Gastrocnemius medialis (tissue), 4 donors: Measurements from ENCODE around the gene CPSF4L. TPM values are rescaled to one million over a fixed set of nuclear protein-coding genes. Genes with fewer than 3 reads are reported as not detected.

ENCODE experiments used
- ATAC-seq, 2 donors: fragments of 150-250 bp; one replicate each; pipeline ENCODE4 v1.9.1; 2016
- DNase-seq, 2 donors: peaks; one replicate each; pipeline ENCODE4 v3.0.0-alpha.2; 2019
- H3K27ac ChIP-seq, 4 donors: fragments of 200-600 bp; sonication (generic); 1 replicate in 1 of 4; 2 replicates in 3 of 4; pipeline ENCODE4 v1.5.1; 2016 to 2018; ENCODE audit warnings: mild to moderate bottlenecking in 2 of 4, moderate library complexity in 1 of 4
- H3K27me3 ChIP-seq, 3 donors: fragments of 200-600 bp; sonication (generic) in 2 of 3; 1 replicate in 1 of 3; 2 replicates in 2 of 3; pipeline versions ENCODE4 v1.5.1 to v1.6.0; 2016 to 2019; ENCODE audit warnings: mild to moderate bottlenecking in 1 of 3, moderate library complexity in 1 of 3
- H3K36me3 ChIP-seq, 2 donors: fragments of 200-600 bp; sonication (generic) in 1 of 2; one replicate each; pipeline ENCODE4 v1.5.1; 2017 to 2018
- H3K4me1 ChIP-seq, 2 donors: fragments of 200-600 bp; sonication (generic) in 1 of 2; one replicate each; pipeline ENCODE4 v1.5.1; 2016 to 2017; ENCODE audit warnings: mild to moderate bottlenecking in 2 of 2
- H3K4me3 ChIP-seq, 4 donors: fragments of 200-600 bp; sonication (generic) in 3 of 4; 1 replicate in 1 of 4; 2 replicates in 3 of 4; pipeline ENCODE4 v1.5.1; 2016 to 2019; ENCODE audit warnings: mild to moderate bottlenecking in 2 of 4
- H3K9me3 ChIP-seq, 3 donors: fragments of 200-600 bp; sonication (generic) in 2 of 3; 1 replicate in 1 of 3; 2 replicates in 2 of 3; pipeline ENCODE4 v1.5.1; 2016 to 2019
- CTCF ChIP-seq, 5 experiments: fragments of 450-650 bp in 3 of 5; fragments of 200-600 bp in 2 of 5; sonication (generic) in 2 of 5; IDR thresholded peaks in 4 of 5; conservative IDR thresholded peaks in 1 of 5; 1 replicate in 4 of 5; 2 replicates in 1 of 5; pipeline ENCODE4 v1.5.1; 2016 to 2019; ENCODE audit warnings: antibody characterized with exemption in 5 of 5, mild to moderate bottlenecking in 3 of 5, moderate library complexity in 3 of 5
- POLR2A ChIP-seq, 2 donors: fragments of 450-650 bp; IDR thresholded peaks; one replicate each; pipeline ENCODE4 v1.6.1; 2017; ENCODE audit warnings: antibody characterized with exemption in 2 of 2, mild to moderate bottlenecking in 2 of 2, moderate library complexity in 2 of 2
- in situ Hi-C, 4 donors: fragments of 200-750 bp; cut with MboI; loops; one replicate each; pipeline versions ENCODE4 v1.15.0 to v1.8.0; 2017; ENCODE audit warnings: low sequenced_read_pairs in 4 of 4
- intact Hi-C: fragments of 100-400 bp; cut with DNase I; formaldehyde crosslinking; loops from one replicate; pipeline ENCODE4 v1.15.1; 2023; ENCODE audit warnings: low total_unique reads
- total RNA-seq, 4 donors: library from RNA; depleted of rRNA; stranded (reverse); fragments of >200 nt; gene quantifications; one replicate each; pipeline versions ENCODE4 v1.1.0 to v1.2.3, GENCODE V29; 2016

Gene CPSF4L
- total RNA-seq, 4 donors from 2014 or later: not detected

DNA sequence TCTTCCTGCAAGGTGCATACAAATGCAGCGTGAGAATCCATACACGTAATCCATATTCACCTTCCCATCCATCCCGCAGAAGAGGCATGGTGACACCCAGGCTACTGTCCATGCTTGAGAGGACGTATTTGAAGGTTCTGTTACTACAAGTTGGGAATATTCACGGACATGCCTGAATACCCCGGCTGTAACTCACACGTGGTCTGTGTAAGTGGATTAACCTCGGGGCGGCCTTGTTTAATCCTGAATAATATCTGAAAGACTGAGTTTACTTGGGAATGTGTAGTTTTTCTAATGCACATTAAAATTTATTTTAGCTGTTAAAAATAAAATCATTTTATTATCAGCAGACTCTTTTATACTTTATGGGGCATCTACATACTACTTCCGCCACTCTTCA lies 13.1 kb downstream of the CPSF4L start:
- ATAC-seq (no peak), DNase-seq (no peak)
- H3K4me3 ChIP-seq: no peak overlapping the region
- in situ Hi-C loops: no loop called here
- peaks cover 0 to 25% of the 10 kb centered on the region in 2 donors for H3K36me3 ChIP-seq
- no peaks in the 10 kb centered on the region for H3K4me1 ChIP-seq
- no peaks in the 10 kb centered on the region for H3K27me3 ChIP-seq
- intact Hi-C loops: no loop called here
- no peak for TF ChIP-seq POLR2A (IDR thresholded peaks at IDR 0.05)
- no peak for TF ChIP-seq CTCF (IDR thresholded peaks at IDR 0.05 in 4 of 5, conservative IDR thresholded peaks at IDR 0.05 in 1 of 5)
- no peaks in the 10 kb centered on the region for H3K9me3 ChIP-seq
- no peak overlapping the region for H3K27ac ChIP-seq

DNA sequence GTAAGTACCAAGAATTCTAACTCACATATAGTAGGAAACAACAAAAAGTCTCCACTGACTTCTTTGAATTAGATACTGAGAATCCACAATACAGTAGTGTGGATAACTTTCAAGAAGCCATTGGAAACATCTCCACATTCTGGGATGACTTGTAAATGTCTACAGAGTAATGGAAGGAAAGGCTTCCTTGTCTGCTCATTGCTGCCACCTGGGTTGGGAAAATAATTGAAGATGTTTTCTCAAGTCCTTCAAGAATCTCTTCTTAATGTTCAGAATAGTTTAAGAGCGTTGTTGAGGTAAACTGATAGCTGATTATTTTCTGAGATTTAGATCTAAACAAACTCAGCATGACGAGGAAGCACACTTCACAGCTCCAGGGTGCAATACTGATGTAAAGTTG lies 14.0 kb downstream of the CPSF4L start:
- Histone ChIP-seq H3K27ac (no peak overlapping the region), H3K4me3 (no peak overlapping the region), H3K4me1 (no peaks in the 10 kb centered on the region), H3K36me3 (peaks cover 0 to 30% of the 10 kb centered on the region in 2 donors), H3K27me3 (no peaks in the 10 kb centered on the region), H3K9me3 (no peaks in the 10 kb centered on the region)
- DNase-seq: no peak
- in situ Hi-C loops (no loop called here), intact Hi-C loops (no loop called here)
- TF ChIP-seq POLR2A (IDR thresholded peaks at IDR 0.05): no peak
- no peak for TF ChIP-seq CTCF (IDR thresholded peaks at IDR 0.05 in 4 of 5, conservative IDR thresholded peaks at IDR 0.05 in 1 of 5)
- no peak for ATAC-seq

- peaks cover 15 to 21% of the 10 kb centered on the region in 2 donors for H3K4me1 ChIP-seq
- no peak for DNase-seq
- TF ChIP-seq POLR2A (IDR thresholded peaks at IDR 0.05) (no peak), CTCF (IDR thresholded peaks at IDR 0.05 in 4 of 5, conservative IDR thresholded peaks at IDR 0.05 in 1 of 5) (no peak)
- no peak overlapping the region for H3K27ac ChIP-seq
- ATAC-seq: peak in 1 of 2 donors; percentile 41
- peaks cover 0 to 41% of the 10 kb centered on the region in 2 donors for H3K36me3 ChIP-seq
- no peak overlapping the region for H3K4me3 ChIP-seq
- in situ Hi-C loops (no loop called here), intact Hi-C loops (no loop called here)
- H3K9me3 ChIP-seq: no peaks in the 10 kb centered on the region
- H3K27me3 ChIP-seq: no peaks in the 10 kb centered on the region
These were observed 21.1 kb downstream of the CPSF4L start for GRCh38 chr17:73240561-73240960.

DNA sequence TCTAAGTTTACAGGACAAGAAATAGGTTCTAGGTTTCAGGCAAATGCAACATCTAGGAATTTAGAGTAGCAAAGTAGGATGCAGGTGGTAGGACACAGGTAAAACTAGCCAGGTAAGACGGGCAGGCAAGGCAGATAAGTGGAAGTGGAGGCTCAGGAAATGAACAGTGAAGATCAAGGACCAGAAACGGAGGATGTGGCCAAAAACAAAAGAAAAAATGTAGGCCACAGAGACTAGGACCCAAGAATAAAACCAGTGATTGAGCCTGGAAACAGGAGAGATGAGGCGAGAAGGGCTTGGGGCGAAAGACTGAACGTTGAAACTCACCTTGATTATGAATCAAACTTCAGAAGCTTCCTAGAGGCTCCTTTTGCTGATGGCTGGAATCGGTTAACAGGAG lies 24.0 kb downstream of the CPSF4L start:
- in situ Hi-C loops: no loop called here
- H3K27ac ChIP-seq: no peak overlapping the region
- no peak for ATAC-seq
- TF ChIP-seq CTCF (IDR thresholded peaks at IDR 0.05 in 4 of 5, conservative IDR thresholded peaks at IDR 0.05 in 1 of 5): no peak
- TF ChIP-seq POLR2A (IDR thresholded peaks at IDR 0.05): no peak
- H3K27me3 ChIP-seq: no peaks in the 10 kb centered on the region
- no peaks in the 10 kb centered on the region for H3K9me3 ChIP-seq
- peaks cover 0 to 27% of the 10 kb centered on the region in 2 donors for H3K36me3 ChIP-seq
- no peak overlapping the region for H3K4me3 ChIP-seq
- intact Hi-C loops: no loop called here
- DNase-seq: no peak
- peaks cover 24 to 29% of the 10 kb centered on the region in 2 donors for H3K4me1 ChIP-seq

DNA sequence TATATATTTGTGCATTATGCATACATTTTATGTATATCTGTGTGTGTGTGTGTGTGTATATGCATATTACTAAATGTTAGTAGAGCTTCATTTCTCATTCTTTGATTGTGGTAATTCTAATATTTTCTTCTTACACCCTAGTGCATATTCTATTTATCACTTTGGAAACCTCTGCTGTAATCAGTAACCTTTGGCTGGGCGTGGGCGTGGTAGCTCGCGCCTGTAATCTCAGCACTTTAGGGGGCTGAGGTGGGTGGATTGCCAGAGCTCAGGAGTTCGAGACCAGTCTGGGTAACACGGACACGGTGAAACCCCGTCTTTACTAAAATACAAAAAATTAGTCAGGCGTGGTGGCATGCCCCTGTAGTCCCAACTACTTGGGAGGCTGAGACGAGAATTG lies 26.9 kb downstream of the CPSF4L start:
- Histone ChIP-seq H3K36me3 (peaks cover 0 to 22% of the 10 kb centered on the region in 2 donors), H3K27me3 (no peaks in the 10 kb centered on the region), H3K27ac (no peak overlapping the region), H3K4me1 (peaks cover 35 to 38% of the 10 kb centered on the region in 2 donors), H3K4me3 (no peak overlapping the region), H3K9me3 (no peaks in the 10 kb centered on the region)
- ATAC-seq (no peak), DNase-seq (no peak)
- intact Hi-C loops (no loop called here), in situ Hi-C loops (loop anchor here in 1 of 4 donors (5.0 kb wide), 1 partner anchor 47 kb away; no protein-coding TSS in a partner anchor)
- TF ChIP-seq CTCF (IDR thresholded peaks at IDR 0.05 in 4 of 5, conservative IDR thresholded peaks at IDR 0.05 in 1 of 5): no peak
- TF ChIP-seq POLR2A (IDR thresholded peaks at IDR 0.05): no peak
